GM12873 (cell line): ENCODE data around the gene CAMTA1.
A peak's percentile ranks its signal among the peaks of the same experiment; 100 is the strongest.

Experiments
- CTCF ChIP-seq: IDR thresholded peaks from 2 replicates; pipeline ENCODE4 v1.5.1; 2012; ENCODE audit warnings: low read depth, mild to moderate bottlenecking, moderate library complexity, low read length, control low read depth; ENCODE audit not compliant: insufficient read depth; ENCODE audit errors: missing control alignments

The CAMTA1 gene

GRCh38 chr1:7113136-7113535 is 327.9 kb downstream of the CAMTA1 start:
- no peak for TF ChIP-seq CTCF

- TF ChIP-seq CTCF = no peak
These were observed 328.6 kb downstream of the CAMTA1 start for GRCh38 chr1:7113822-7114221.

- no peak for TF ChIP-seq CTCF
These were observed 330.7 kb downstream of the CAMTA1 start for GRCh38 chr1:7116001-7116400.

- TF ChIP-seq CTCF = no peak
These were observed 332.4 kb downstream of the CAMTA1 start for GRCh38 chr1:7117399-7118281.

- TF ChIP-seq CTCF = no peak
These were observed 333.9 kb downstream of the CAMTA1 start for GRCh38 chr1:7119156-7119555.

- peak; percentile 35 for TF ChIP-seq CTCF
These were observed 335.8 kb downstream of the CAMTA1 start for GRCh38 chr1:7120863-7121621.

GRCh38 chr1:7121622-7121988 is 336.4 kb downstream of the CAMTA1 start:
- TF ChIP-seq CTCF = no peak
